Gastroesophageal sphincter (tissue), 4 donors: ENCODE data around the gene CALB2. TPM values are rescaled to one million over a fixed set of nuclear protein-coding genes. Genes with fewer than 3 reads are reported as not detected.

Experiments
- ATAC-seq: fragments of 150-250 bp; one replicate; pipeline ENCODE4 v1.9.1; 2016; ENCODE audit warnings: mild to moderate bottlenecking, moderate library complexity
- H3K27ac ChIP-seq, 4 donors: fragments of 200-600 bp; sonication (generic) in 3 of 4; 1 replicate in 3 of 4; 2 replicates in 1 of 4; pipeline ENCODE4 v1.5.1; 2016 to 2019
- H3K27me3 ChIP-seq: fragments of 200-600 bp; sonication (generic); one replicate; pipeline ENCODE4 v1.5.1; 2019
- H3K36me3 ChIP-seq, 2 donors: fragments of 200-600 bp; sonication (generic); one replicate each; pipeline ENCODE4 v1.5.1; 2019; ENCODE audit warnings: control low read depth in 1 of 2
- H3K4me1 ChIP-seq, 3 donors: fragments of 200-600 bp; sonication (generic); 1 replicate in 2 of 3; 2 replicates in 1 of 3; pipeline ENCODE4 v1.5.1; 2016 to 2019; ENCODE audit warnings: control low read depth in 2 of 3
- H3K4me3 ChIP-seq, 2 donors: fragments of 200-600 bp; sonication (generic); one replicate each; pipeline ENCODE4 v1.5.1; 2019; ENCODE audit warnings: mild to moderate bottlenecking in 1 of 2, moderate library complexity in 1 of 2
- H3K9me3 ChIP-seq, 3 donors: fragments of 200-600 bp; sonication (generic); one replicate each; pipeline ENCODE4 v1.5.1; 2017 to 2019; ENCODE audit warnings: control low read depth in 2 of 3
- CTCF ChIP-seq, 4 experiments: fragments of 200-600 bp in 2 of 4; fragments of 450-650 bp in 2 of 4; sonication (generic) in 1 of 4; IDR thresholded peaks; one replicate each; pipeline ENCODE4 v1.5.1; 2017 to 2019; ENCODE audit warnings: antibody characterized with exemption in 4 of 4, mild to moderate bottlenecking in 2 of 4, moderate library complexity in 2 of 4
- EP300 ChIP-seq: sonication (generic); formaldehyde crosslinking; IDR thresholded peaks from one replicate; pipeline ENCODE4 v1.6.1; 2017; ENCODE audit warnings: antibody characterized with exemption, mild to moderate bottlenecking
- POLR2A ChIP-seq, 2 donors: fragments of 450-650 bp; IDR thresholded peaks; one replicate each; pipeline ENCODE4 v1.6.1; 2017; ENCODE audit warnings: antibody characterized with exemption in 2 of 2, mild to moderate bottlenecking in 2 of 2, moderate library complexity in 1 of 2
- POLR2AphosphoS5 ChIP-seq: sonication (generic); formaldehyde crosslinking; IDR thresholded peaks from one replicate; pipeline ENCODE4 v1.6.1; 2017; ENCODE audit warnings: antibody characterized with exemption
- WGBS, 2 donors: methylation state at CpG; one replicate each; pipeline ENCODE4 v1.1.5; 2018; ENCODE audit warnings: low coverage in 1 of 2; 5-methylcytosine and 5-hydroxymethylcytosine counted together
- total RNA-seq, 4 donors: library from RNA; depleted of rRNA; stranded (reverse); fragments of >200 nt; gene quantifications; one replicate each; pipeline ENCODE4 v1.1.0, GENCODE V29; 2016

The CALB2 gene
- total RNA-seq, 4 donors from 2014 or later: 0.85 to 2.8 TPM; not detected in 2

GRCh38 chr16:71373073-71373472 is 14.6 kb downstream of the CALB2 start:
- no peak overlapping the region for H3K4me3 ChIP-seq
- no peaks in the 10 kb centered on the region for H3K9me3 ChIP-seq
- ATAC-seq: no peak
- no peak overlapping the region for H3K27ac ChIP-seq
- H3K4me1 ChIP-seq: no peaks in the 10 kb centered on the region
- 38 to 48% methylated on average over 2 to 4 of the region's 8 CpGs for WGBS, 2 donors
- no peaks in the 10 kb centered on the region for H3K36me3 ChIP-seq
- peaks cover 60% of the 10 kb centered on the region for H3K27me3 ChIP-seq
- no peak for TF ChIP-seq EP300
- no peak for TF ChIP-seq POLR2A (IDR thresholded peaks at IDR 0.05)
- no peak for TF ChIP-seq POLR2AphosphoS5
- TF ChIP-seq CTCF (IDR thresholded peaks at IDR 0.05): no peak

- no peaks in the 10 kb centered on the region for H3K9me3 ChIP-seq
- no peak overlapping the region for H3K27ac ChIP-seq
- WGBS, 2 donors: 86 to 88% methylated on average over 1 to 2 of the region's 5 CpGs
- no peak overlapping the region for H3K4me3 ChIP-seq
- TF ChIP-seq POLR2A (IDR thresholded peaks at IDR 0.05) (no peak), EP300 (no peak), POLR2AphosphoS5 (no peak), CTCF (IDR thresholded peaks at IDR 0.05) (no peak)
- H3K4me1 ChIP-seq: no peaks in the 10 kb centered on the region
- no peaks in the 10 kb centered on the region for H3K36me3 ChIP-seq
- H3K27me3 ChIP-seq: peaks cover 45% of the 10 kb centered on the region
- ATAC-seq: no peak
Observed at GRCh38 chr16:71376465-71377157, 18.1 kb downstream of the CALB2 start.

GRCh38 chr16:71379711-71380110 is 21.2 kb downstream of the CALB2 start:
- Histone ChIP-seq H3K9me3 (no peaks in the 10 kb centered on the region), H3K36me3 (no peaks in the 10 kb centered on the region), H3K4me1 (no peaks in the 10 kb centered on the region), H3K27ac (no peak overlapping the region), H3K27me3 (peaks cover 28% of the 10 kb centered on the region), H3K4me3 (no peak overlapping the region)
- no peak for ATAC-seq
- 86 to 89% methylated on average over 1 of the region's 1 CpG for WGBS, 2 donors
- TF ChIP-seq POLR2AphosphoS5: no peak
- TF ChIP-seq POLR2A (IDR thresholded peaks at IDR 0.05): no peak
- no peak for TF ChIP-seq EP300
- no peak for TF ChIP-seq CTCF (IDR thresholded peaks at IDR 0.05)

- WGBS, 2 donors: 25 to 90% methylated on average over 1 to 2 of the region's 6 CpGs
- H3K27me3 ChIP-seq: peaks cover 32% of the 10 kb centered on the region
Observed at GRCh38 chr16:71380831-71381230, 22.3 kb downstream of the CALB2 start.

More at GRCh38 chr16:71380831-71381230, 22.3 kb downstream of the CALB2 start:
- H3K9me3 ChIP-seq: no peaks in the 10 kb centered on the region
- no peak overlapping the region for H3K27ac ChIP-seq
- no peak overlapping the region for H3K4me3 ChIP-seq
- ATAC-seq: no peak
- no peaks in the 10 kb centered on the region for H3K36me3 ChIP-seq
- H3K4me1 ChIP-seq: no peaks in the 10 kb centered on the region
- TF ChIP-seq POLR2AphosphoS5 (no peak), POLR2A (IDR thresholded peaks at IDR 0.05) (no peak), EP300 (no peak), CTCF (IDR thresholded peaks at IDR 0.05) (no peak)
